ENCODE measurements around the gene TRPV5. TPM values are rescaled to one million over a fixed set of nuclear protein-coding genes. Genes with fewer than 3 reads are reported as not detected.

TRPV5 gene
- total RNA-seq, 1 experiment from 2014 or later: not detected

DNA sequence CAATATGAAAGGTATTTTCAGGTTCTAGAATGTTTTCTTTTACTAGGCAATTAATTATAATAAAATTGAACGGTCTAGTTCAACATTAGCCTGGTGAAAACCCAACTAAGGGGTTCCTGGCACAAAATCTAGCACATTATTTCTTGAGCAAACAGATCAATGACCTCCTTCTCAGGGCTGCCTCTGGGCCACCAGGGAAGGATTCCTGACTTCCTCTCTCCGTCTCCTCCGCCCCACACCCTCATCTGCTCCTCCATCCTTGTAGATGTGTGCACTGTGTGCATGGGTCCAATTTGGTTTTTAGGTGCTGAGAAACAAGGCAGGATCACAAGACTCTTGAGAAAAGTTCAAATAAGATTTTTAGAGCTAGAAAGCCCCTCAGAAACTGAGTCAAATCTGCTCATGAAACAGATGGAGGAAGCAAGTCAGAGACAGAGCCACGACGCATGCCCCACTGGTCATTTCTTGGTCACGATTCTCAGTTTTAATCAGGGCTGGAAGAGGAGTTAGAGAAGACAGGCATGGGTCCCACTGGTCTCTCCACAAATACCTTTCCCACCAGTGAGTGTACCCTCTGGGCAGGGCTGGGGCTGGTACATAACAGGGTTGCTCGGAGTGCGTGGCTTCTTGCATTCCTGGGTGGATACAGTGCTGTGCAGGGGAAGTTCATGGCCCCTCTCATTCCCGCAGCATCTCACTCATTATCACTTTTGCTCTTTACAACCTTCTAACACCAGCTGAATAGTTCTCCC lies 51.8 kb downstream of the TRPV5 start:
- DNase-seq (ENCODE audit: low read depth, low spot score): no peak
- in situ Hi-C loops (cut with HindIII; ENCODE audit: low pct_unique_long_range_greater_than_20kb, low sequenced_read_pairs): no loop called here

- peak; percentile 67 for DNase-seq (ENCODE audit: low read depth, low spot score)
- in situ Hi-C loops (cut with HindIII; ENCODE audit: low pct_unique_long_range_greater_than_20kb, low sequenced_read_pairs): no loop called here
These were observed 52.6 kb downstream of the TRPV5 start for GRCh38 chr7:142880876-142881505.

DNA sequence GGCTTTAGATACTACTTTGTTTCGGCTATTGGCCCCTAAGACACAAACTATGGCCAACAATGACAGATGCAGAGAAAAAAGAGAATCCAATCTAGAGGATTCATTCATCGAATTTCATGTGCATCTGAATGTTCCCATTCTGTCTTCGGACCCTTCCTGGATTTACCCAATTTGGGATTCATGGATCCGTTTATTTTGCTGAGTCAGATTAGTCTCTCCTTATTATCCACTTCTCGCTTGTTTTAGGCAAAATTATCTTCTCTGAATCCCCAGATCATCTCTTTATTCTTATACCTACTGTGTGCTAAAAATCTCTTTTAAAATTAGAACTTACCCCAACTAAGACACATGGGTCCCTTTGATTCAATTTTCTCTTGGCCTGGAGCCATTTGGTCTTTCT lies 54.5 kb downstream of the TRPV5 start:
- no peak for DNase-seq (ENCODE audit: low read depth, low spot score)
- in situ Hi-C loops (cut with HindIII; ENCODE audit: low pct_unique_long_range_greater_than_20kb, low sequenced_read_pairs): no loop called here

GRCh38 chr7:142878315-142878714 lies 55.2 kb downstream of the TRPV5 start:
- in situ Hi-C loops (cut with HindIII; ENCODE audit: low pct_unique_long_range_greater_than_20kb, low sequenced_read_pairs): no loop called here
- DNase-seq (ENCODE audit: low read depth, low spot score): no peak

DNA sequence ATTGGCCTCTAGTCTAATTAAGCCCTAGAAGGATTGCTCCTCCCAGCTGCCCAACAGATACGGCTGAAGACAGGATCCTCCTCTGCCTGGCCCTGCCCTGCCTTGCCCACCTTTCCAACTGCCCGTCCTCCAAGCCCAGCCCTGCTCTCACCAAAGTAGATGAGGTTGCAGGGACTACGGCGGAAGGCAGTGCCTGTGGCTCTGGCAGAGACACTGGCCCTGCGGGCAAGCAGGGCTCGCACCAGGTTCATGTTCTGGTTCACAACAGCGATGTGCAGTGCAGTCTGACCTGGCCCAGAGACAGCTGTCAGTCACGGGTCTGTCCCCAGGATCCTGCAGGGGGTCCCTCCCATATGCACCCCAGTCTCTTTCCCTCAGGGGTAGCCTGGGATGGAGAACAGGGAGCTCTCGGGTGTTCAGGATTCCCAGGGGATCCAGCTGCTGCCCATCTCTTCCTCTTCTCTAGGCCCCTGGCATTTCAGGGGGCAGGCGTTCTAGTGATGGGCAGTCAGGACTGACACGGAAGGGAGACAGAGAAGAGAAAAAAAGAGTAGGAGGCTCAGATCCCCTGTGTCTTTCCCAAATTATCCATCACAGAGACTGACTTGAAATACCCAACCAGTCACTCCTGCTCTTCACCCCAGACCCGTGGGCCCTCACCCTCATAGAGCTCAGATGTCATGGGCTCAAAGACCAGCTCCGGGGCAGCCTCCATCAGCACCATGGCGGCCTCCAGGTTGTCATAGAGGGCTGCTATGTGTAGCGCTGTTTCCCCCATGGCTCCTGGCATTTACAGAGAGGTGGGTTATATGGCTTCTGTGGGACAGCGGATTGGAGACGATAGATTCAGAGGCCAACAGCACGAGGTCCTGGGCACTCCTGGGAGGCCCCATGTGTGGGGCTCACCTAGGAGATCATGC lies 56.3 kb downstream of the TRPV5 start:
- DNase-seq (ENCODE audit: low read depth, low spot score): no peak
- in situ Hi-C loops (cut with HindIII; ENCODE audit: low pct_unique_long_range_greater_than_20kb, low sequenced_read_pairs): no loop called here

GRCh38 chr7:142876236-142876960 lies 57.1 kb downstream of the TRPV5 start:
- in situ Hi-C loops (cut with HindIII; ENCODE audit: low pct_unique_long_range_greater_than_20kb, low sequenced_read_pairs): no loop called here
- DNase-seq (ENCODE audit: low read depth, low spot score): no peak

- in situ Hi-C loops (cut with HindIII; ENCODE audit: low pct_unique_long_range_greater_than_20kb, low sequenced_read_pairs): no loop called here
- DNase-seq (ENCODE audit: low read depth, low spot score): no peak
These were observed 58.1 kb downstream of the TRPV5 start for GRCh38 chr7:142875456-142875855.

- no peak for DNase-seq (ENCODE audit: low read depth, low spot score)
- in situ Hi-C loops (cut with HindIII; ENCODE audit: low pct_unique_long_range_greater_than_20kb, low sequenced_read_pairs): no loop called here
These were observed 58.7 kb downstream of the TRPV5 start for GRCh38 chr7:142874837-142875236.

- DNase-seq (ENCODE audit: low read depth, low spot score): no peak
- in situ Hi-C loops (cut with HindIII; ENCODE audit: low pct_unique_long_range_greater_than_20kb, low sequenced_read_pairs): no loop called here
These were observed 59.1 kb downstream of the TRPV5 start for GRCh38 chr7:142874409-142874808.

DNA sequence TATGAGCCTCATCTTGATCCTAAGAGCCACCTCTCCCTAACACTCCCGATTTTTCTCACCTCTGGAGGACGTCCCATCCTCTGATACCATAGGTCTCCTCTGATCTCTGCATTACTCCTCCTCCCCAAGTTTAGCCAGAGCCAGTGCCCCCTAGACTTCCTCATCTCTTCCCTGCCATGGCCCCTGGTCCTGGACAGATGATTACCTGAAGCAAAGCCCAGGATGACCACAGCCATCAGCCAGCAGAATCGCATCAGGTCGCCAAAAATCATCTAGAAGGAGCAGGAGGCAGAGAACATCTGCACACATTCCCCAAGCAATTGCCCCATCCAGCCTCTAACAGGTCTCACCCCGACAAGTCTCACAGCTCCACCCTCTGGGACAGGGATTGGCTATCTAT lies 59.7 kb downstream of the TRPV5 start:
- in situ Hi-C loops (cut with HindIII; ENCODE audit: low pct_unique_long_range_greater_than_20kb, low sequenced_read_pairs): no loop called here
- no peak for DNase-seq (ENCODE audit: low read depth, low spot score)

DNA sequence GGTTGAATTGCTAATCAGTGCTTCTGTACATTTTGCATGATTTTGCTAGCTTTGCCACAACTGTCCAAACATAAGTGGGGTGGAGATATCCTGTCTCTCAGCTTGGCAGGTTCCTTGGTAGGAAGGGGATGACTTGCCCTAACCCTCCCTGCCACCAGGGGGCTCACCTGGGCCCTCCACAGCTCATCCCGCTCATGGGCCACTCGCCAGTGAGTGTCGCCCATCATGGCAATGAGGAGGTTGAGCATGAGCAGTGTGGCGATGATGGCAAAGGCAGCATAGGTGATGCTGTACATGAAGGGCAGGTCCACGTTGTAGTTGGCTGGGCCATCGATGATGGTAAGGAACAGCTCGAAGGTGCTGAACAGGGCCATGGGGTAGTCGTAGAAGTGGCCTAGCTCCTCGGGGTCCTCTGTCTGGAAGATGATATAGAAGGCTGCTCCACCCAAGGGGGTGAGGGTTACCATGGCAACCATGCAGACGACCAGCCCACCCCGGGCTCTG lies 60.2 kb downstream of the TRPV5 start:
- peak; percentile 78 for DNase-seq (ENCODE audit: low read depth, low spot score)

GRCh38 chr7:142872106-142872675 lies 61.4 kb downstream of the TRPV5 start:
- no peak for DNase-seq (ENCODE audit: low read depth, low spot score)
- in situ Hi-C loops (cut with HindIII; ENCODE audit: low pct_unique_long_range_greater_than_20kb, low sequenced_read_pairs): no loop called here

More for the DNA sequence above, 60.2 kb downstream of the TRPV5 start:
- in situ Hi-C loops (cut with HindIII; ENCODE audit: low pct_unique_long_range_greater_than_20kb, low sequenced_read_pairs): no loop called here

DNA sequence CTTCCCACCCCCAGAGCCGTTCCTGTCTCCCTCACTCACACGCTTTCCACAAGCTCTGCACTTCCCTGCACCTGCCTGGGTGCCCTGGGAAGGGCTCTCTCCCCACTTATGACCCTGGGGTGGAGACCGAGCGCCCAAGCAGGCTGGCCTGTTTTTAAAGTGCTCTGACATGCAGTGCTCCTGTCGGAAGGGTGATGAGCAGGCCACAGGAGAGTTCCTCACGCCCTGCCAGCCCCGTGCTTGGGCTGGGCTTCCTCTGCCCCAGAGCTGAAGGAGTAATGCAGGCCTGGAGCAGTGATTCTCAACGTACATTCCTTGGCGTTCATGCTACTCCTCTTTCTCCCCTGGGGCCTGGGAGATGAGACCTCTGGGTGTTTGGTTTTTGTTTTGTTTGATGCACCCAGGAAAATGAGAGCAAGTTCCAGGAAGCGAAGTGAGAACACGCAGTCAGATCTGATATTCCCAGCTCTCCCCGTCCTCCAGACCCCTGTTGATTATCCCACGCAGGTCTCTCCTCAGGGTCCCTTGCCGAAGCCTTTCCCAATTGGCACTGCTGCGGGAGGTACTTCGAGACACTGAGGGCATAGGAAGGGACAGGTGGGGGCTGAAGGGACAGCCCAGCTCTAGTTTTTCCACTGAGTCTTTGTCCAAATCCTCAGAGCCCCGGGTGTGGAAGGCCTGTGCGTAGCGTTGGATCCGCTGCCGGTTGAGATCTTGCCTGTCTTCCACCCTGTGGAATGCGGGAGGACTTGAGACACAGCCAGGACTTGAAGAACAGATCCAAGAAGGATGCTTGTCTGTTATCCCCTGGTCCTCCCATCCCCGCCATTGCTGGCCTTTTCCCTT lies 62.1 kb downstream of the TRPV5 start:
- in situ Hi-C loops (cut with HindIII; ENCODE audit: low pct_unique_long_range_greater_than_20kb, low sequenced_read_pairs): no loop called here
- no peak for DNase-seq (ENCODE audit: low read depth, low spot score)

DNA sequence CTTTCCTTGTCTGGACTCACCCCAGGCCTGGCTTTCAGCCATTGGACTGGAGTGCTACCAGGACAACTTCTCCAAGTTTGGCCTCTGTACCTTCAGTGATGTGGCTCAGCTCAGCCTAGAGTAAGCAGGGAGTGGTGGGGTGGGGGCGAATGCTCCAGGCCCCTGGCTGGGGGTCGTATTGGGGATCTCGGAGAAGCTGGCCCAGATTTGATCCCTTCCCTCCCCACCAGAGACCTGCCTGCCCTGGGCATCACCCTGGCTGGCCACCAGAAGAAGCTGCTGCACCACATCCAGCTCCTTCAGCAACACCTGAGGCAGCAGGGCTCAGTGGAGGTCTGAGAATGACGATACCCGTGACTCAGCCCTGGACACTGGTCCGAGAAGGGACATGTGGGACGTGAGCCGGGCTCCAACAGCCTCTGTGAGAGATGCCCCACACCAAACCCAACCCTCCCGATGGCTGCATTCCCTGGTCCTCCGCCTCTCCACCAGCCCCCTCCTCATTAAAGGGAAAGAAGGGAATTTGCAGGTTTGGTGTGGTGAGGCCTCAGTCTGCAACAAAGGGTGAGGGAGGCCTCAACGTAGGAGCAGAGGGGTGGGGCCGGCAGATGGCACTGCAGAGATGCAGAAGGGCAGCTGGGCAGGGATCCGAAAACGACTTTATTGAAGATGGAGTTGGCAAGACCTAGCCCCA lies 62.8 kb downstream of the TRPV5 start:
- DNase-seq (ENCODE audit: low read depth, low spot score): no peak
- in situ Hi-C loops (cut with HindIII; ENCODE audit: low pct_unique_long_range_greater_than_20kb, low sequenced_read_pairs): no loop called here

GRCh38 chr7:142870147-142870559 lies 63.4 kb downstream of the TRPV5 start:
- DNase-seq (ENCODE audit: low read depth, low spot score): no peak
- in situ Hi-C loops (cut with HindIII; ENCODE audit: low pct_unique_long_range_greater_than_20kb, low sequenced_read_pairs): no loop called here

GRCh38 chr7:142869434-142869833 lies 64.1 kb downstream of the TRPV5 start:
- DNase-seq (ENCODE audit: low read depth, low spot score): no peak
- in situ Hi-C loops (cut with HindIII; ENCODE audit: low pct_unique_long_range_greater_than_20kb, low sequenced_read_pairs): no loop called here

Data from SK-MEL-5 (cell line).